HG03378 (cell line): ENCODE measurements around the gene KRTAP12-1.
"Not testable (repeated sequence)": the region's sequence is repeated elsewhere in the genome, so short reads cannot be mapped to it uniquely, and the experiment has no call there.

Source experiments
- ATAC-seq: cut with Tn5 transposase; IDR thresholded peaks from one replicate; pipeline ENCODE4 v1.9.1; 2021; ENCODE audit warnings: mild to moderate bottlenecking, moderate library complexity; ENCODE audit not compliant: unreplicated experiment

KRTAP12-1 gene

DNA sequence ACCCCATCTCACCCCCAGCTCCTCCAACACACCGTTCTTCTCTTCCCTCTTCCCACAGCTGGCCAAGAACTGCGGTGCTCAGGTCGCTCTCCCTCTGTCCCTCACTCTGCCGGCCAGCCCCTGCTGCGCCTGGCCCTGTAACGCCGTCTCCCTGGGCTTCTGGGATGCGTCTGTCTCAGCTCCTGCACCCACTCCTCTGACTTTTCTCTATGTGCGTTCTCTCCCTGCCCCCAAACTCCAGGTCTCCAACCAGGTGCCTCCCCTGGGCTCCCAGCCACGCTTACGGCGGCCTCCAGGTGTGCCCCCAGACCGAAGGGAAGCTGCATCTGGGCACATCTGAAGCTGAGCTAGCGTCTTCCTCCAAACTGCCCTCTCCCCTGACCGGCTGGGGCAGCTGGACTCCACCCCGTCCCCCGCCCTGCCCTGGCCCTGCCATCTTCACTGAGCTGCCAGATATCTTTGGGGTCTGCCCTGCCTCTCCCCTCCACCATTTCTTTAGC, 17.6 kb upstream of the KRTAP12-1 start:
- no peak for ATAC-seq

DNA sequence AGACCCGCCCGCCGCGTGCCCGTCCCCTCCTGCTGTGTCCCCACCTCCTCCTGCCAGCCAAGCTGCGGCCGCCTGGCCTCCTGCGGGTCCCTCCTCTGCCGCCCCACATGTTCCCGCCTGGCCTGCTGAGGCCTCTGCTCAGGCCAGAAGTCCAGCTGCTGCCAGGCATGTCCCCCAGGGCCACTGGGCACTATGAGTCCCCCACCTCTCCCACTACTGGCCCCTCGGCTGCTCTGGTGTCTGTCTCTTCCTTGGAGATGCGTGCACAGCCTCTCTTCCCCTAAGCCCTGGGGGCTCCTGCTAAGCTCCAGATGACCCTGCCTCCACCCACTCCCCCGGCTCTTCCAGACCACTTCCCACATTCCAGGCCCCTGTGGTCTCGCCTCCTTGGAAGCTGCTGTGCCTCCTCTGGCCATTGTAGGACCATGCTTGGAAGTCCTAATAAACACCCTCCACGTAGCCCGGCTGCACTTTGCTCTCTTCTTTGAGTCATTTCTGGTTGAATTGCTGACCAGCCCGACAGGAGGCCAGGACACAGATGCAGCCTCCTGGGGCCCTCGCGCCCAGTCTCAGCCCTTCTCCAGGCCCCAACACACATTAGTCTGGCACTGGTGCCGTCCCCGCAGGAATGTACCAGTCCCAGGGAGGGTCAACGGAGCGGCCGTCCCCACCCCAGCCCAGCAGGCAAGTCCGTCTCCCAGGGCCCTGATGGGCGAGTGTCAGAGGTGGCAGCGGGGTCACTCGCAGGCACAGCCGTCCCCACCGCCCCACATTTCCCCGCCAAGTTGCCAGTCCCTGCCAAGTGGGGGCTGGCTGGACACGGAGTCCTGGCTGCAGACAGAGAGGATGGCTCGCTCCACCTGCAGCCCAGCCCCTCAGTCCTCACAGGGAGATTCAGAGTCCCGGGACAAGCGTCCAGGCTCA, 16.1 kb upstream of the KRTAP12-1 start:
- no peak for ATAC-seq

GRCh38 chr21:44697172-44697810, 15.3 kb upstream of the KRTAP12-1 start, which contains the start of gene KRTAP10-12:
TSS of gene KRTAP10-12 (plus strand) at chr21:44697172. CDS start at chr21:44697202, 30 bp downstream.
- not testable (repeated sequence) for ATAC-seq

DNA sequence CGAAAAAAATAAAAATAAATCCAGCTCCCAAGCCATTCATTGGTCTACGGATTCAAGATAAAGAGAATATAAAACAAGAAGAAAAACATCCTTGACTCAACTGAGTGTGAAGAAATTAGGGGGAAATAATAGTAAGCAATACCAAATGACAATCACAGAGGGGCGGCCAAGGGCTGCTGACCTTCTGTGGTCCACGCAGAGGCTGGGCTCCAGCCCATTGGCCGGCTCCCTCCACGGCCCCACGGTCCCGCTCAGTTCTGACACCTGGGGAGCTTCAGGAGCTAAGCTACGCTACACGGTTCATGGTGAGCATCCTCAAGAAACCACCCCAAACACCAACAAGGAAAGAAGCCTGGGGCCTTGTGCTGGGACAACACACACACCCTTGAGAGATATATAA, 14.6 kb upstream of the KRTAP12-1 start:
- no peak for ATAC-seq

- ATAC-seq: no peak
These were observed 13.7 kb upstream of the KRTAP12-1 start for GRCh38 chr21:44695641-44696040.

- ATAC-seq: no peak
These were observed 13.2 kb upstream of the KRTAP12-1 start for GRCh38 chr21:44695184-44695583.

DNA sequence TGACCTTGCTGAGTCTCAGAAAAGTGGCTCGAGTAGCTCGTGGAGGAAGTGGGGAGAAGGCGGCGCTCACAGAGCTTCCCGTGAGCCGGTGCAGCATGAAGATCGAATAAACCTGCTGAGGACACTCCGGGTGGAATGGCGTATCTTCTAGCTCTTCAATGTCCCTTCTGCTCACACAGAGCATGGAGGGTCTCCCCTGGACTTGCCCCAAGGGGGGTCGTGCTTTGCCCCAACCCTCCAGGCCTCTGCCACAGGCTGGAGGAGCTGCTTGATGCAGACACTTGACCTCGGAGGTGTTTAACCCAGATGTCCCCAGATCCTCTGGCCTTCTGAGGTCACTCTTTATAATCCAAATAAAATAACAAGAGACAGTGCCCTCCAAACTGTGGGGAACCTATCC, 12.8 kb upstream of the KRTAP12-1 start:
- ATAC-seq: no peak

DNA sequence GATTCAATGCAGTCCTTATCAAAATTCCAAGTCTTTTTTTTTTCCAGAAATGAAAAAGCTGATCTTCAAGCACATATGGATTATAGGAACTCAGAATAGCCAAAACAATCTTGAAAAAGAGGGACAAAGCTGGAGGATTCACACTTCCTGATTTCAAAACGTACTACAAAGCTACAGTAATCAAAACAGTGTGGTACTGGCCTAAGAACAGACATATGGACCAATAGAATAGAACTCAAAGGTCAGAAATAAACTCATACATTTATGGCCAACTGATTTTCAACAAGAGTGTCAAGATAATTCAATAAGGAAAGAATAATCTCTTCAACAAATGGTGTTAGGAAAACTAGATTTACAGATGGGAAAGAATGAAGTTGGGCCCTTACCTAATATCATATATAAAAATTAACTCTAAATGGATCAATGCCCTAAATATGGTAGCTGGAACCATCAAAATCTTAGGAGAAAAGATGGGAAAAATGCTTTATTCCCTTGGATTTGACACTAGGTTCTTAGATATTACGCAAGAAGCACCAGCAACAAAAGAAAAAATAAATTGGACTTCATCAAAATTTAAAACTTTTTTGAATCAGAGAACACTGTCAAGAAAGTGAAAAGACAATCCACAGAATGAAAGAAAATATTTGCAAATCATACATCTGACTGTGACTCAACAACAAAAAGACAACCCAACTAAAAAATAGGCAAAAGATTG, 11.0 kb upstream of the KRTAP12-1 start:
- ATAC-seq: no peak

DNA sequence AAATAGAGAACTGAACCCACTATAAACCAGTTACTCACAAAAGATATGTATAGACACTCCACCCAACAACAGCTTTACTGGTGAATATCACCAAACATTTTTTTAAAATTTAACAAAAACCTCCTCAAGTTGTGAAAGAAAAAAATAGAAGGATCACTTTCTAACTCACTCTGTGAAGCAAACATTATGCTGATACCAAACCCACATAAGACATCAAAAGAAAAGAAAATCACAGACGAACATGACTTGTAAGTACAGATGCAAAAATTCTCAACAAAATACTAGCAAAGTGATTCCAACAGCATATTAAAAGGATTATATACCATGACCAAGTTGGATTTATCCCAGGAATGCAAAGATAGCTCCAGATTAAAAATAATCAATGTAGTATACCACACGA, 9.7 kb upstream of the KRTAP12-1 start:
- no peak for ATAC-seq

DNA sequence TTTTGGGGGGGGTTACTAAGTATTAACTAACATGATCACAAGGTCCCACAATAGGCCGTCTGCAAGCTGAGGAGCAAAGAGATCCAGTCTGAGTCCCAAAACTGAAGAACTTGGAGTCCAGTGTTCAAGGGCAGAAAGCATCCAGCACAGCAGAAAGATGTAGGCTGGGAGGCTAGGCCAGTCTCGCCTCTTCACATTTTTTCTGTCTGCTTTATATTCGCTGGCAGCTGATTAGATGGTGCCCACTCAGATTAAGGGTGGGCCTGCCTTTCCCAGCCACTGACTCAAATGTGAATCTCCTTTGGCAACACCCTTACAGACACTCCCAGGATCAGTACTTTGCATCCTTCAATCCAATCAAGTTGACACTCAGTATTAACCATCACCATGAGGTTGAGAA, 7.8 kb upstream of the KRTAP12-1 start:
- not testable (repeated sequence) for ATAC-seq

DNA sequence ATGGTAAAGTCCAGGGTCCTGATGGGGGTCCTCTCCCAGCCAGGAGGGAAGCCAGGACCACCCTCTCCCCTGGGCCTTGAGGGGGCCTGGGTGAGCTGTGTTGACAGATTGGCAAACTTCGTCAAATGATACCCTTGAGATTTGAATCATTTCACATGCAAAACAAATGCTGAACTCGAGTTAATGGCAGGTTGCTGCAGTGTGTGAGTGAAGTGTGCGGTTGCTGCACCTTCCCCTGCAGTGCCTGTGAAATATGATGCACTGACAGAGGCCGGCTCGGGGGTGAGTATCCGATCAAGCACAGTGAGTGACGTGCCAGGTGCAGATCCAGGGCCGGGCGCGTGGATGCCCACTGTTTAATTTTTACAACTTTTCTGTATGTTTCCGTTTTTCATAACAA, 5.7 kb upstream of the KRTAP12-1 start:
- ATAC-seq: no peak

DNA sequence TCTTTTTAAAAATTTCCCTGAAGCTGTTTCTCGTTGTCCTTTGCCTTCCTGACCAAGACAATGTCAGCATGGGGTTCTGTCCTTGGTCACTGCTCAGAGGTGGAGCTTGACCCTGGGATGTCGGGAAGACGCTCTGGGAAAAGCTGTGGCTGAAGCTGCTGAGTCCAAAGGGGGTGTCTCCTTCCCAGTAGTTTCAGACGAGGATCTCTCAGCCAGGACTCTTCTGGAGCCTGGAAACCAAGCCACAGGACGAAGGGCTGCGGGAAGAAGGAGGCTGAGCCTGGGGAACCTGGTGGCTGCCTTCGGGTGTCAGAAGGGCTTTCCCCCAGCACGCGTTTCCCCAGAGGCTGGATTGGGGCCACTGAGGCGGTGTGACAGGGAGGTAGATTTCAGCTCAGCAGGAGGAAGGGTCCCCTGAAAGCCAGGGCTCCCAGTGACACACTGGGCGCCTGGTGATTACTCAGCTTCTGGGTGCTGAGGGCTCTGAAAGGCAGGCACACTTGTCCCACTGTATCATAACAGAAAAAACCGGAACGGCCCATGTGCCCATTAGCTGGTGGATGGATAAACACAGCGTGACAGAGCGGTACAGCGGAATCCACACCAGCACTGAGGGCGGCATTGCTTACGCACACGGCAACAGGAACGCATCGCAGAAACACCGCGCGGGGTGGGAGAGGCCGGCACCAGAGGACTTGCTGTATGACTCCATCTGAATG, 5.0 kb upstream of the KRTAP12-1 start:
- ATAC-seq: no peak

GRCh38 chr21:44686000-44686781, 4.2 kb upstream of the KRTAP12-1 start:
- no peak for ATAC-seq

GRCh38 chr21:44685050-44685449, 3.1 kb upstream of the KRTAP12-1 start:
- not testable (repeated sequence) for ATAC-seq

- no peak for ATAC-seq
These were observed 2.5 kb upstream of the KRTAP12-1 start for GRCh38 chr21:44684483-44684882.

DNA sequence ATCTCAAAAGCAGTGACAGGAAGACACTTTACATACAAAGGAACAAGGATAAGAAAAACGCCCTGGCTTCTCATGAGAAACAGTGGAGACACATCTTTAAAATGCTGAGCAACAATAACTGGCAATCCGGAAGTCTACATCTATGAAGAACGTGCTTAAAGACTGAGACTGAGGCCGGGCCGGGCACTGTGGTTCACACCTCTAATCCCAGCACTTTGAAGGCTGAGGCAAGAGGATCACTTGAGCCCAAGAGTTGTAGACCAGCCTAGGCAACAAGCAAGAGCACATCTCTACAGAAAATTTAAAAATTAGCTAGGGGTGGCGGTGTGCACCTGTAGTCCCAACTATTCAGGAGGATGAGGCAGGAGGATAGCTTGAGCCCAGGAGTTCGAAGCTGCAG, 2.1 kb upstream of the KRTAP12-1 start:
- no peak for ATAC-seq

DNA sequence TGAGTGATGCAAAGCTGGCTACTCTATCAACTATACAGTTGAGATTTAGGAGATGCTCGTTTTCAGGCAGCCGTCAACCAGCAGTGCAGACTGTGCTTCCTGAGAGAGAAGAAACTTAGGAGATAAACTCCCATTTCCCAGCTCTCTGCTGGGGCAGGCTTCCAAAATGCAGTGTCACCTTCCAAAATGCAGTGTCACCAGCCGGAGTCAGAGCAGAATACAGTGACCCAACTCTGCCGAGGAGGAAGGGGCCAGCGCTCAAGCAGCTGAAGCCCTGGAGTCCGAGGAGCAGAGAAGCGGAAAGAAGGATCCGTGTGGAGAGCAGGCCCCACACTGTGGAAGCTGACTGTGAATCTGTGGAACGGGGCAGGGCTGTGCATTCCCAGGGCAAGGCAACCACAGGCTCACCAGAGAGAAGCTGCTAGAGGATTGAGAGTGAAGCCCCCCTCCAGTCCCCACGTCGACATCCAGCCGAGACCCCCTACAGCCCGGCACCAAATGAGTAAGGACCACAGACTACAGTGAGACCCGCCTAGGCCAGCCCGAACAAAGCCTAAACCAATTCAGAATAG, 703 bp upstream of the KRTAP12-1 start:
- no peak for ATAC-seq

DNA sequence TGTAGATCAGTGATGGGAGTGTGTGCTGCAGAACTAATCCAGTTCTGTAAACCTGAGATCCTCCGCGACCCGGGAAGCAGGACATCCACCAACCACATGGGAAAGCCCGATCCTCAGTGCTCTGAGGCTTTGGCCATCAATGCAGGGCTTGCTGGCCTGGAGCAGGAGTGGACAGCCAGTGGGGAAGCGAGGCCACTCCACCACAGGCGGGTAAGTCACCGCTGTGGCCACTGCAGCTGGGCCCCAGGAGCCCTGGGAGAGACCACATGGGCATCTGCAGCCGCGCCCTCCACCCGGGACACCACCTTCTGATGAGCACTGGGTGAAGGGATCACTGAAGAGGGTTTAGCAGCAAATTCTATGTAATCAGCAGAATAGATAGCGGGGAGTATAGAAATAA, 811 bp downstream of the KRTAP12-1 start:
- ATAC-seq: no peak

DNA sequence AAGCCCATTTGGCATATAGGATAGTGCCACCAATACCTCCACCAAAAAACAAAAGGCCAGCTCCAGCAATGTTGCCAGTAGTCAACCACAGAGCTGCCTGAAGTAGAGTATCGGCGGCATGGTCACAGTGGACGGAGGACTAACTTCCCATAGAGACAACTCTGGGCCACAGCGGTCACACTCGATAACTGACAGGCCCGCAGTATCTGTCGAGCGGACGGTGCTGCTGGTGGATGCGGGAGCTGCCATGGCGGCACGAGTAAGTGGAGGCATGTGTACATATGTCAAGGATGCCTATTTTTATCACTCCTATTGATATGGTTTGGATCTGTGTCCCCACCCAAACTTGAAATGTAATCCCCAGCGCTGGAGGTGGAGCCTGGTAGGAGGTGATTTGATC, 4.1 kb downstream of the KRTAP12-1 start:
- no peak for ATAC-seq

DNA sequence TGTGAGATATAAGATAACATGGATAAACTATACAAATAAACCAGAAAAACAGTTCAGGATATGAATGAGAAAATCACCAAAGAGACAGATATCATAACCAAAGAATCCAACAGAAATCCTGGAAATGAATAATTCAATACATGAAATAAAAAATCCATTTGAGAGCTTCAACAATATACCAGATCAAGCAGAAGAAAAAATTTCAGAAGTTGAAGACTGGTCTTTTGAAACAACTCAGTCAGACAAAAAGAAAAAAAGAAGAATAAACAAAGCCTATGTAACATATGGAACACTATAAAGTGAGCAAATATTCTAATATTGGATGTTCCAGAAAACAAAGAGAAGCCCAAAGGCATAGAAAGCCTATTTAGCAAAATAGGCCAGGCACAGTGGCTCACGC, 10.1 kb downstream of the KRTAP12-1 start:
- ATAC-seq: no peak
